H7 (cell line): ENCODE results near the gene PDE4DIP. TPM values are rescaled to one million over a fixed set of nuclear protein-coding genes. Genes with fewer than 3 reads are reported as not detected.
"Not testable (repeated sequence)": the region's sequence is repeated elsewhere in the genome, so short reads cannot be mapped to it uniquely, and the experiment has no call there.

ENCODE experiments used
- DNase-seq: peaks from one replicate; pipeline ENCODE4 v3.0.0; 2012
- H3K27me3 ChIP-seq: 2 replicates; pipeline ENCODE4 v1.6.0; 2011; ENCODE audit warnings: mild to moderate bottlenecking, low read length; ENCODE audit not compliant: control insufficient read depth, insufficient read depth
- H3K36me3 ChIP-seq: replicated peaks from 2 replicates; pipeline ENCODE4 v1.5.1; 2011; ENCODE audit warnings: low read length; ENCODE audit not compliant: control insufficient read depth, insufficient read depth
- H3K4me3 ChIP-seq: 2 replicates; pipeline ENCODE4 v1.5.1; 2011; ENCODE audit warnings: low read depth, mild to moderate bottlenecking, control low read depth, low read length, moderate library complexity; ENCODE audit not compliant: insufficient read depth
- total RNA-seq: library from RNA; depleted of rRNA; stranded (reverse); fragments of >200 nt; shearing (Covaris generic); gene quantifications from 2 replicates; pipeline ENCODE4 v1.2.3, GENCODE V29; 2014

Gene PDE4DIP
- total RNA-seq, 1 experiment from 2014 or later = 17.0 TPM

- H3K4me3 ChIP-seq, DNase-seq, H3K27me3 ChIP-seq, H3K36me3 ChIP-seq: not testable (repeated sequence)
Measured at GRCh38 chr1:148927645-148928044, 83.4 kb downstream of the PDE4DIP start.

- not testable (repeated sequence) for H3K4me3 ChIP-seq, DNase-seq, H3K36me3 ChIP-seq, H3K27me3 ChIP-seq
Measured at GRCh38 chr1:148929253-148929652, 85.0 kb downstream of the PDE4DIP start.

- H3K4me3 ChIP-seq, H3K27me3 ChIP-seq, H3K36me3 ChIP-seq, DNase-seq: not testable (repeated sequence)
Measured at GRCh38 chr1:148935381-148936002, 91.3 kb downstream of the PDE4DIP start.

- not testable (repeated sequence) for H3K36me3 ChIP-seq, DNase-seq
Measured at GRCh38 chr1:148942906-148943305, 98.7 kb downstream of the PDE4DIP start.

GRCh38 chr1:148945130-148945529, 100.9 kb downstream of the PDE4DIP start:
- DNase-seq, H3K27me3 ChIP-seq, H3K36me3 ChIP-seq, H3K4me3 ChIP-seq: not testable (repeated sequence)

More at GRCh38 chr1:148942906-148943305, 98.7 kb downstream of the PDE4DIP start:
- not testable (repeated sequence) for H3K4me3 ChIP-seq, H3K27me3 ChIP-seq

- H3K4me3 ChIP-seq, H3K27me3 ChIP-seq, H3K36me3 ChIP-seq, DNase-seq: not testable (repeated sequence)
Measured at GRCh38 chr1:148948768-148949167, 104.5 kb downstream of the PDE4DIP start.

- DNase-seq, H3K27me3 ChIP-seq, H3K36me3 ChIP-seq: not testable (repeated sequence)
- H3K4me3 ChIP-seq = peak overlapping the region; percentile 53
Measured at GRCh38 chr1:148951336-148952227, 107.4 kb downstream of the PDE4DIP start.

GRCh38 chr1:148952253-148952937, 108.2 kb downstream of the PDE4DIP start:
- H3K4me3 ChIP-seq = peak overlapping the region; percentile 53
- not testable (repeated sequence) for H3K36me3 ChIP-seq, H3K27me3 ChIP-seq, DNase-seq

GRCh38 chr1:148952938-148953616, 108.8 kb downstream of the PDE4DIP start:
- not testable (repeated sequence) for H3K27me3 ChIP-seq, H3K36me3 ChIP-seq
- DNase-seq = peak; percentile 6
- peak overlapping the region; percentile 48 for H3K4me3 ChIP-seq

- H3K36me3 ChIP-seq, H3K4me3 ChIP-seq, H3K27me3 ChIP-seq, DNase-seq: not testable (repeated sequence)
Measured at GRCh38 chr1:148953730-148954129, 109.5 kb downstream of the PDE4DIP start.

GRCh38 chr1:148958343-148958742, 114.1 kb downstream of the PDE4DIP start:
- not testable (repeated sequence) for H3K4me3 ChIP-seq, H3K36me3 ChIP-seq, DNase-seq, H3K27me3 ChIP-seq

GRCh38 chr1:148960212-148961000, 116.2 kb downstream of the PDE4DIP start:
- H3K27me3 ChIP-seq, DNase-seq, H3K36me3 ChIP-seq, H3K4me3 ChIP-seq: not testable (repeated sequence)

GRCh38 chr1:148962127-148962857, 118.1 kb downstream of the PDE4DIP start:
- not testable (repeated sequence) for H3K36me3 ChIP-seq, H3K27me3 ChIP-seq, H3K4me3 ChIP-seq, DNase-seq
